HUES64 (cell line): ENCODE results near the gene CNTNAP2.

Source experiments
- H3K27ac ChIP-seq: 2 replicates; pipeline ENCODE4 v1.7.0; 2013; ENCODE audit warnings: low read depth, low read length, inconsistent platforms
- H3K27me3 ChIP-seq: 2 replicates; pipeline ENCODE4 v1.6.1; 2013; ENCODE audit warnings: mild to moderate bottlenecking, low read length; ENCODE audit not compliant: insufficient read depth
- H3K36me3 ChIP-seq: 2 replicates; pipeline ENCODE4 v1.6.1; 2013; ENCODE audit warnings: mild to moderate bottlenecking, low read length; ENCODE audit not compliant: insufficient read depth
- H3K4me1 ChIP-seq: 2 replicates; pipeline ENCODE4 v1.6.1; 2013; ENCODE audit warnings: mild to moderate bottlenecking, low read length, moderate library complexity; ENCODE audit not compliant: insufficient read depth
- H3K4me3 ChIP-seq: 2 replicates; pipeline ENCODE4 v1.5.1; 2013; ENCODE audit warnings: mild to moderate bottlenecking, low read length, moderate library complexity
- H3K9ac ChIP-seq: 2 replicates; pipeline ENCODE4 v1.6.1; 2013; ENCODE audit warnings: mild to moderate bottlenecking, low read depth, low read length
- H3K9me3 ChIP-seq: 2 replicates; pipeline ENCODE4 v1.6.1; 2013; ENCODE audit warnings: low read depth, low read length; ENCODE audit not compliant: insufficient read depth
- WGBS: fragments of 150-250, 120-280 bp; methylation state at CpG from one replicate; pipeline ENCODE4 v1.1.7; 2013; ENCODE audit warnings: missing lambda C conversion rate; 5-methylcytosine and 5-hydroxymethylcytosine counted together

CNTNAP2 gene

DNA sequence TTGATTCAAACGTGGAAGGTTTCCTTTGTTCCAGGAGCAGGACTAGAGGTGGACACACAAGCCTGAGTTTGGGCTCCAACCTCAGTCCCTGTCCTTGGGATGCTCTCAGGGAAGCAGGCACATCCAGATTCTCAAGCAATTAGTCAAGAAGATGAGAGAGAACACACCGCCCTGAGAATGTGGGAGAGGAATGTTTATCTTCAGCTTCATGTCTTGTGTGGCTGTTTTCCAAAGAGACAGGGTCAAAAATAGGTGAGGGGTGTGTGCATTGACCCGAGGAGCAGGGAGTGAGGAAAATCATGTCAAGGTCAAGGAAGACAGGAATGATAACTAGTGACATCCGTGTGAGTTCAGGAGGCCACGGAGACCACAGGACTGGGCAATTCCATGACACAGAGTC, 2001.8 kb downstream of the CNTNAP2 start:
- WGBS, result 82% methylated on average over 5 of the region's 5 CpGs
- H3K4me3 ChIP-seq, result no peak overlapping the region
- H3K27ac ChIP-seq, result no peak overlapping the region
- no peaks in the 10 kb centered on the region for H3K9me3 ChIP-seq
- H3K4me1 ChIP-seq, result peaks cover 3% of the 10 kb centered on the region; the same call in 1 of the 2 replicates
- H3K36me3 ChIP-seq, result no peaks in the 10 kb centered on the region
- no peak overlapping the region for H3K9ac ChIP-seq
- H3K27me3 ChIP-seq, result no peaks in the 10 kb centered on the region

DNA sequence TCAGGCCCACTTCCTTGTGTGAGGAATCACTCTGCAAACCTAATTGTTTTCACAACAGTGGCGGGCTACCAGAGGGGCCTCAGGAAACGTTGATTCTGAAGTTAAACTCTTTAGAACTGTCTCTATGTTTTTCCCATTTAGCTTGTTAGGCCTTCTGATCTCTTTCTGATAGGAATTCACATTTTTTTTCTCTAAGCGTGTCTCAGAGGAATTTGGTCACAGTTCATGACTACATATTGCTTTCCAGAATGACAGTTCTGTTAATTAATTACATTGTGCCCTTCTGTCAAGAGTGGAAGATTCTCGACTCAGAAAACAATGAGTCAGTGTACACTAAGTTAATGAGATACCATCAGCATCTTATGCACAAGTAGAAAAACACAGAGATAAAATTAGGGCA, 2004.8 kb downstream of the CNTNAP2 start:
- no peak overlapping the region for H3K27ac ChIP-seq
- 91% methylated on average over 4 of the region's 4 CpGs for WGBS
- H3K9ac ChIP-seq, result no peak overlapping the region
- no peaks in the 10 kb centered on the region for H3K36me3 ChIP-seq
- H3K27me3 ChIP-seq, result no peaks in the 10 kb centered on the region
- no peak overlapping the region for H3K4me3 ChIP-seq
- H3K4me1 ChIP-seq, result no peaks in the 10 kb centered on the region
- no peaks in the 10 kb centered on the region for H3K9me3 ChIP-seq

DNA sequence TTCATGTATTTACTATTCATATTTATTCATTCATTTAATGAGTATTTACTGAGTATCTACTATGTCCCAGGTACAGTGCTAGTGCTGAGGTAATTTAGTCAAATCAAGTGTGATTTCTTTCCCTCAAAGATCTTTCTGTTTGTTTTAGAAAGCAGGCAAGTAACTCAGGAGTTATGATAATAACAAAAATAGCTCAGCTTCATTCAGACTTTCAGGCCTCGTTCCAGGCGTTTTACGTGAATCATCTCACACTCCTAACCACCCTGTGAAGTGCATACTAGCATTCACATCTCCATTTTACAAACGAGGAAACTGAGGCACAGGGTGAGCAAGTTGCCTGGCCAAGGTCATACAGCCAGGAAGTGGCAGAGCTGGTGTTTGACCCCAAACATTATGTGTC, 2005.2 kb downstream of the CNTNAP2 start:
- no peak overlapping the region for H3K4me3 ChIP-seq
- no peaks in the 10 kb centered on the region for H3K9me3 ChIP-seq
- H3K27me3 ChIP-seq, result no peaks in the 10 kb centered on the region
- no peaks in the 10 kb centered on the region for H3K36me3 ChIP-seq
- 90% methylated on average over 4 of the region's 4 CpGs for WGBS
- H3K4me1 ChIP-seq, result no peaks in the 10 kb centered on the region
- no peak overlapping the region for H3K9ac ChIP-seq
- no peak overlapping the region for H3K27ac ChIP-seq

DNA sequence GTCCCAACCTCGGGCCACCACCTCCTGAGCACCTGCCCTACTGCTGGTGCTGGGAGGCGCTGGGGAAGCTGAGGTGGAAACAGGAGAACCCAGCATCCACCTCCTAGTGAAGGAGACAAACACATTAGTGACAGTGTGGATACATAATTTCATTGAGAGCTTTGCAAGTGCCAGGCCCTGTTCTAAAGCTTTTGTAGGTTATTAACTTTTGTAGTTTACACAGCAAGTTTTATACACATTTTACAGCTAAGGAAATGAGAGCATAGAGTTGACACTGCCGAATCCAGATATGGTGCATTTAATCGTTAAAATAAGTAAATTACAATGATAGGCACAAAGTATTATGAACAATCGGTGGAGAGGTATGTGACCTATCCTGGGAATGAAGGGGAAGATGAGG, 2007.9 kb downstream of the CNTNAP2 start:
- no peaks in the 10 kb centered on the region for H3K36me3 ChIP-seq
- H3K27ac ChIP-seq, result no peak overlapping the region
- no peaks in the 10 kb centered on the region for H3K9me3 ChIP-seq
- H3K27me3 ChIP-seq, result no peaks in the 10 kb centered on the region
- H3K4me1 ChIP-seq, result no peaks in the 10 kb centered on the region; the same call in 1 of the 2 replicates
- H3K9ac ChIP-seq, result no peak overlapping the region
- 94% methylated on average over 5 of the region's 5 CpGs for WGBS
- no peak overlapping the region for H3K4me3 ChIP-seq

DNA sequence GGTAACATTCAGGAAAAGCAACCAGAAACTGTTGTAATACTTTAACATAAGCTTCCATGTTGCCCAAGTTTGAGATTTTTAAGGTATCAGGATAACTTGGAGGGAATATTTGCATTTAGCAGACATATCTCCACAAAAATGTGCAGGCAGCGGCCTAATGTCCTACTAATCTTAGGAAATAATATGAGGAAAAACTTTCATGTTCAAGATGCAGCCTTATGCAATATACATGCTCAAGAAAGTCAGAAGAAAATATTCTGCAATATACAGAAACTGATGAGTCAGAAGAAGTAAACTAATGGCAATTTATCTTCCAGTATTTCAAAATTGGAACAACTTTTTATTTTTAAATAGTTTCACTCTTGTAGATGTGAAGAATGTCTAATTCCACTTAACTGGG, 2010.8 kb downstream of the CNTNAP2 start:
- Histone ChIP-seq H3K4me1 (no peaks in the 10 kb centered on the region; the same call in 1 of the 2 replicates), H3K9me3 (no peaks in the 10 kb centered on the region), H3K9ac (no peak overlapping the region), H3K27me3 (no peaks in the 10 kb centered on the region), H3K4me3 (no peak overlapping the region), H3K36me3 (no peaks in the 10 kb centered on the region), H3K27ac (no peak overlapping the region)
- WGBS, result no CpG with 5 or more reads among the region's 1 CpG

DNA sequence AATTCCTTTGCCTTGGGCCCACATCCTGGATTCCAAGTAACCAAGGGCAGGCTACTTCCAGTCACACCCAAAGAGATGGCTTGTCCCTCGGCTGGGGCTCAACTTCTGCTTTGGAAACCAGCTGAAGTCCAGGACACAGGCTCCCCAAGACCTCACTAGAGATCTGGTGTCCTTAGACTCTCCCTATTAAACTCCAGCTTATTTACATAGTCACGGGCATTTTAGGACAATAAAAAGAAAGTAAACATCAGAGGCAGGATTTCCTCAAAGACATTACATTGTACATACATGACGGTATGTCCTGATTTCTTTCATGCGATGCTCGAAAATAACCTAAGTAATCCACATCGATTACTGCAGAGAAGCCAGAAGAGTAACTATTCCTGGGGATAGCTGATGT, 2012.4 kb downstream of the CNTNAP2 start:
- Histone ChIP-seq H3K36me3 (no peaks in the 10 kb centered on the region), H3K9me3 (no peaks in the 10 kb centered on the region), H3K27me3 (no peaks in the 10 kb centered on the region), H3K4me3 (no peak overlapping the region), H3K4me1 (no peaks in the 10 kb centered on the region; the same call in 1 of the 2 replicates), H3K27ac (no peak overlapping the region), H3K9ac (no peak overlapping the region)
- 94% methylated on average over 6 of the region's 6 CpGs for WGBS

DNA sequence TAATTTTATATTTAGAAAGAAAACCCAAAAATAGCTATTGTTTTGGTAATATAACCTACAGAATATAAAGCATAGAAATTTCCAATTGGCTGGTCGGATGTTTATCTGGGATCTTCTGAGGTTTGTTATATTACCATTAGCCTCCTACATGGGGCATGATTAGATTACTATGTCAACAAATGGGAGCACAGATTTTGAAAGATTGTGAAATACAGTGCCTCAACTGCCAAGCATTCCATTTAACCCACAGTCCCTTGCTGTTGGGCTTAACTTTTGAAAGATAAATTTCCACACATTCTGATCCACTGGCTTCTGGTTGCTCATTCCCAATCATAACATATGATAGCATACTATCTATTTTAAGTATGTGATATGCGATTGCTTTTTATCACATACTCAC, 2018.5 kb downstream of the CNTNAP2 start:
- Histone ChIP-seq H3K27me3 (no peaks in the 10 kb centered on the region), H3K36me3 (no peaks in the 10 kb centered on the region; the same call in 1 of the 2 replicates), H3K27ac (no peak overlapping the region), H3K9ac (no peak overlapping the region), H3K4me3 (no peak overlapping the region), H3K4me1 (no peaks in the 10 kb centered on the region), H3K9me3 (peaks cover 6% of the 10 kb centered on the region)
- WGBS, result 100% methylated on average over 1 of the region's 2 CpGs

DNA sequence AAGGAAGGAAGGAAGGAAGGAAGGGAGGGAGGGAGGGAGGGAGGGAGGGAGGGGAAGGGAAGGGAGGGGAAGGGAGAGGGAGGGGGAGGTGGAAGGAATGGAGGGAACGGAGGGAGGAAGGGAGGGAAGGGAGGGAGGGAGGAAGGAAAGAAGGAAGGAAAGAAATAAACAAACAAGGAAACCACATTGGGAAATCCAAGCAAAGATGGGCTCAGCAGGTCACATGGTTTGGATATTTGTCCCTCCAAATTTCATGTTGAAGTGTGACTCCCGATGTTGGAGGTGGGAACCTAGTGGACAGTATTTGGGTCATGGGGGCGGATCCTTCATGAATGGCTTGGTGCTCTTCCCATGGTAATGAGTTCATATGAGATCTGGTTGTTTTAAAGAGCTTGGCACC, 2019.4 kb downstream of the CNTNAP2 start:
- H3K27me3 ChIP-seq, result no peaks in the 10 kb centered on the region
- H3K9ac ChIP-seq, result no peak overlapping the region
- H3K4me3 ChIP-seq, result no peak overlapping the region
- H3K9me3 ChIP-seq, result peaks cover 13% of the 10 kb centered on the region
- 95% methylated on average over 3 of the region's 3 CpGs for WGBS
- H3K4me1 ChIP-seq, result no peaks in the 10 kb centered on the region
- H3K27ac ChIP-seq, result no peak overlapping the region
- H3K36me3 ChIP-seq, result no peaks in the 10 kb centered on the region; the same call in 1 of the 2 replicates

DNA sequence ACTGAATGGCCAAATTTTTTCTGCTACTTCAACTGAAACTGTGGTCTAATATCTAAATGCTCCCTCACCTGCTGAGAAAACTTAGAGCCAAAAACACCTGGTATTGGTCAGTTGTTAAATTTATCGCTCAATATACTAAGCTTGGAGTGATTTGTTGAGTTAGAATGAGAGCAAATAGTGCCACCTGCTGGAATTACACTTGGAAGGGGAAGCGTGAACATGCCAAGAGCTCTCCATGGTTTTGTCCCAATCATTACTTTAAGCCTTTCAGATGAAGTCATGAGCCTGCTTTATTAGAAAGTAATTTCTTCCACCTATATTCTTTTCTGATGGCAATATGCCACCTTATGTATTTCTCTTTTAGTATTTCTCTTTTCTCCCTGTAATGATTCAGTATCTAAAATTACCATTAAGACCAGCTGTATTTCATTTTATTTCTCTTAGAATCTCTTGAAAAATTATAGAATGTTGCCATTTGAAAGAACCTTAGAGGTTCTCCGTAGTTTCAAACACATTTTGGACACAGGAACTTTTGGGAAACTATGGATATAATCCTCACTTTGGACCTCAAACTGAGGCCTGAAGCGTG, 2026.2 kb downstream of the CNTNAP2 start:
- Histone ChIP-seq H3K9me3 (peaks cover 19% of the 10 kb centered on the region), H3K4me1 (no peaks in the 10 kb centered on the region), H3K9ac (no peak overlapping the region), H3K27me3 (no peaks in the 10 kb centered on the region), H3K36me3 (no peaks in the 10 kb centered on the region; the same call in 1 of the 2 replicates), H3K4me3 (no peak overlapping the region), H3K27ac (no peak overlapping the region)
- 62% methylated on average over 4 of the region's 4 CpGs for WGBS

DNA sequence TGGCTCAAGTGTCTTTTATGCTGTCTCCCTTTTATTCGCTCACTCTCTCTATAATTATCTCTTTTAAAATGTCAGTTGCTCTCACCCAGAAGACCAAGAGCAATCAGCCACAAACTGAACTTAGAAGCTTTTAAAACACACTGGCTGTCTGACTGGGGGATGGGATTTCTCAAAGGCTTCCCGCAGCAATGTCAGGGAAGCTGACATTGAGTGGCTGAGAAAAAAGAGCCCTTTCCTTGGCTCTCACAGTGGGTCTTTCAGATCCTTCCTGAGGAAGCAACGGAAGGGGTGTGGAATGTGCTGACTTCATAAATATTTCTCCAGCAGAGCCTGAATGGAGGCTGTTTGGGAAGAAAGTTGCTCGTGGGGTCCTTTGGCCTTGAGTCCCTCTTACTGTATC, 2028.2 kb downstream of the CNTNAP2 start:
- Histone ChIP-seq H3K4me3 (no peak overlapping the region), H3K27me3 (no peaks in the 10 kb centered on the region), H3K4me1 (no peaks in the 10 kb centered on the region), H3K9ac (no peak overlapping the region), H3K27ac (no peak overlapping the region), H3K9me3 (peaks cover 16% of the 10 kb centered on the region), H3K36me3 (no peaks in the 10 kb centered on the region; the same call in 1 of the 2 replicates)
- WGBS, result 70% methylated on average over 4 of the region's 4 CpGs

DNA sequence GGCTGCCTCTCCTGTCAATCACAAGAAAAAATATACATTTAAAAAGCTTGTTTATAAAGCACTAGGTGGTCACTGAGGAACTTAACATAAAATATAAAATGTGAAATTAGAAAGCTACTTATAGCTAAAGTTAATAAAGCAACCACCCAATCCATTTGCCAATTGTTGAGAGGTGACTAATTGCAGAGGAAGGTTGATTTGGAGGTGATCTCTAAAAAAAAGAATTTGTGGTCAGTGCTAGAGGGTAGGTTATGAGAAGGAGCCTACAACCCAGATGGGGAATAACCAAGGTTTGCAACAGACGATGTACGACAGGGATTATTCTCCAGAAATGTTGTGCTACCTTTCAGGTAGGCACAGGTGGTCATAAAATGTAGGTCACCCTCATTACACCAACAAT, 2029.7 kb downstream of the CNTNAP2 start:
- WGBS, result 95% methylated on average over 2 of the region's 2 CpGs
- no peaks in the 10 kb centered on the region for H3K36me3 ChIP-seq
- H3K9me3 ChIP-seq, result 0 out of 2 replicates have a peak, but pooled peaks cover 6% of the 10 kb centered on the region
- H3K9ac ChIP-seq, result no peak overlapping the region
- no peak overlapping the region for H3K4me3 ChIP-seq
- H3K4me1 ChIP-seq, result no peaks in the 10 kb centered on the region
- no peak overlapping the region for H3K27ac ChIP-seq
- no peaks in the 10 kb centered on the region for H3K27me3 ChIP-seq

DNA sequence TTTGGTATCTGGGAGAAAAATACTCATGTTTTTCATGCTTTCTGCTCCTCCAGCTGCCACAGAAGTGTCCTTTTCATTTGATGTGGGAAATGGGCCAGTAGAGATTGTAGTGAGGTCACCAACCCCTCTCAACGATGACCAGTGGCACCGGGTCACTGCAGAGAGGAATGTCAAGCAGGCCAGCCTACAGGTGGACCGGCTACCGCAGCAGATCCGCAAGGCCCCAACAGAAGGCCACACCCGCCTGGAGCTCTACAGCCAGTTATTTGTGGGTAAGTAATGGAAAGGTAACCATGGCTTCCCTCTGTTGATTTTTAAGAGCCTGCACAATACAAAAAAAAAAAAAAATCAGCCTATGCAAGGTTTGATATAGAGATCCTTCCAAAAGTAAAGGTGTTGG, 2030.8 kb downstream of the CNTNAP2 start:
- no peaks in the 10 kb centered on the region for H3K27me3 ChIP-seq
- H3K4me3 ChIP-seq, result no peak overlapping the region
- no peaks in the 10 kb centered on the region for H3K36me3 ChIP-seq
- H3K9me3 ChIP-seq, result peaks cover 12% of the 10 kb centered on the region; the same call in 1 of the 2 replicates
- H3K4me1 ChIP-seq, result no peaks in the 10 kb centered on the region
- no peak overlapping the region for H3K27ac ChIP-seq
- 95% methylated on average over 6 of the region's 6 CpGs for WGBS
- H3K9ac ChIP-seq, result no peak overlapping the region
